CD4-positive, alpha-beta T cell treated with Interferon gamma for 1 hour (primary cell): ENCODE results near the gene CALN1.
"Not testable (repeated sequence)": the region's sequence is repeated elsewhere in the genome, so short reads cannot be mapped to it uniquely, and the experiment has no call there.

ENCODE experiments used
- DNase-seq: peaks from one replicate; pipeline ENCODE4 v3.0.0-alpha.2; 2020

The CALN1 gene

DNA sequence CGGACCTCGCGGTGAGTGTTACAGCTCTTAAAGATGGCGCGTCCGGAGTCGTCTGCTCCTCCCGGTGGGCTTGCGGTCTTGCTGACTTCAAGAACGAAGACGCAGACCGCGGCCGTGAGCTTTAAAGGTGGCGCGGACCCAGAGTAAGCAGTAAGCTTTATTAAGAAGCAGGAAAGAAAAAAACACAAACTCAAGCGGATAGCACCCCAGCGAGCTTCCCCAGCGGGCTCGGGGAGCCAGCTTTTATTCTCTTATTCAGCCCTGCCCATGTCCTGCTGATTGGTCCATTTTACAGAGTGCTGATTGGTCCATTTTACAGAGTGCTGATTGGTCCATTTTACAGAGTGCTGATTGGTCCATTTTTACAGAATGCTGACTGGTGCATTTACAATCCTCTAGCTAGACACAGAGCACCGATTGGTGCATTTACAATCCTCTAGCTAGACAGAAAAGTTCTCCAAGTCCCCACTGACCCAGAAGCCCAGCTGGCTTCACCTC, at the start of gene CALN1:
Gene CALN1, minus strand, starts transcription at position 218 of the 498 bp plus-strand sequence.
- not testable (repeated sequence) for DNase-seq

DNA sequence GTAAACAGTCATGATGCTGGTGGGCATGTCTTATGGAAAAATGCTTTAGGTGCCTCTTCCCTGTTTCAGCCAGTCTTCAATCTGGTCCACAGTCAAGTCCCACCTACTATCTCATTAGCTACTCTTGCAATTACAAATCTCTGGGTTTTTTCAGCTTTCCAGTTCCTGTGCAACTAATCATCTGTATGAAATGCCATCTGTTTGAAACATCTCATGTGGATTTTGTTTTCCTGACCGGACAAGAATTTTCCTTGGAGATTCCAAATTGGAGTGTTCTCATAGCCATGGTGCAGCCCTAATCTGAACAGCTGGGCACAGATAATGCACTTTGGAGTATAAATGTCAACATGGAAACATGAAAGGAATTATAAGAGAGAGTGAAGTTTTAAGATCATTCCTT, 41.3 kb upstream of the CALN1 start:
- DNase-seq = no peak

DNA sequence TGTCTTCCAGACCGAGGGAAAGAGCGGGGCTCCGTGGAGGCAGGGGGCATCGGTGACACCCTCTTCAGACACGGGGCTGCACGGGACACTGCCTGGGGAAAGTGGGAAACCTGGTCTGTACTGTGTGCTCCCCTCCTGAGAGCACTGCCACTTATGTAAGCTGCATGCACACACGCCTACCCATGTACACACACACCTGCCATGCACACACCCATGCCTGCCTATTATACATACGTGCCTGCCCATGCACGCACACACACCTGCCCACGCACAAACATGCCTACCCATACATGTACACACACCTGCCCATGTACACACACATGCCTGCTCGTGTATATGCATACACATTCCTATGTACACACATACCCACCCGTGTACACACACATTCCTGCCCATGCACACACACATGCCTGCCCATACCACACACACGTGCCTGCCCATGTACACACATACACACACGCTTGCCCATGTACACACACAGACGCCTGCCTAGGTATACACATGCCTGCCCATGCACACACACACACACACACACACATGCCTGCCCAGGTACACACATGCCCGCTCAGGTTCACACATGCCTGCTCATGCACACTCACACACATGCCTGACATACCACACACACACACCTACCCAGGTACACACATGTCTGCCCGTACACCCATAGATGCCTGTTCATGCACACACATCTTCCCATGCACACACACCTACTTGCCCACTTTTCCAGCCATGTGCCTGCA, 35.5 kb upstream of the CALN1 start:
- no peak for DNase-seq

DNA sequence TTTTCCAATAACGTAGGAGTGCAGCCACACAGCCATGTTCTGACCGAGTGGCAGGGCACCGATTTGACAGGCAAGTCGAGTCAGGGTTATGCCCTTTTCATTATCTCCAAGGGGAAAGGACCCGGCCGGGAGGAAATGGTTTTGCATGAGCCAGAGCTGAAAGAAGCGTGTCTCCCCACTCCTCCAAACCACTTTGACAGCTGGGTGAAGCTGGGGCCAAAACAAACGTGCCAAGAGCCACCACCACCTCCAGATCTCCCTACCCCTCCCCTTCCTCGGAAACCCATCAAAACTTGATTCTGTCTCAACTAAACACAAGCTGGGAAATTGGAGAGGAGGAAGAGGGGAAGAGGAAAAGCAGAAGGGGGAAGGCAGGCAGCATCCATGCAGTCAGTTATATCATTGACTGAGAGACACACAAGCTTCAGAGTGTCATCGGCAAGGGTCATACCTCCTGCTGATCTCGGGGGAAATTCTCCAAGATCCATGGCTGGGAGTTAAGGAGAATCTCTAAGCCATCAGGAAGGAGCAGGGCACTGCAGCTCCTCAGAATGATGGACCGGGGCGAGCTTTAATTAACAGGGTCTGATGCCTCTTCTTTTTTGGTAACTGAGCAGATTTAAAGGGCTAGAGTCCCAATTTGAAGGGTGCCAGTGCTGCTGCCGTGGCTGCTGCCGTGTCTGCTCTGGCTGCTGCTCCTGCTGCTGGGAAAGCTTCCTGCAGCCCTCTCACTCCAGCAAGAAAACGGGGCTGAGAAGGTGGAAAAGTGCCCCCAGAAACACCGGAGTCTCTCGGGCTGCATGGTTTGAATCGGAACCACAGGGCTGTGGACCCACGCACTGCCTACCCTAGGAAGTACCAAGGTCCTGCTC, 34.7 kb upstream of the CALN1 start:
- DNase-seq = no peak

DNA sequence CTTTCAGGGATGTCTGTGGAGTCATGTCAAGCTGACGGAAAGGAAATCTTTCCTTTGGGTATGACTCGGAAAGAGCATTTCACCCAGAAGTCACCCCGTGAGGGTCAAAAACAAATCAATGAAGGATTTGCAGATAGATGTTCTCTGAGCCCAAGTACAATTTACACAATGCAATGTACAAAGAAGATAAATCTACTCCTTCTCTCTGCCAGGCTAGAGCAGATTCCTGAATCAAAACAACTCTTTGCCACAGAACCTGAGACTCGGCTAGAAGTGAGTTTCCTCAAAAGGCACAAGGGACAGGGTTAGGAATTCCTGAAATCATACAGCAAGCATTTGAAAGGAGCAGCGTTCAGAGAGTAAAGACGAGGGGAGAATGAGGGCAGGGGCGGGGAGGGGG, 34.0 kb upstream of the CALN1 start:
- DNase-seq = no peak

DNA sequence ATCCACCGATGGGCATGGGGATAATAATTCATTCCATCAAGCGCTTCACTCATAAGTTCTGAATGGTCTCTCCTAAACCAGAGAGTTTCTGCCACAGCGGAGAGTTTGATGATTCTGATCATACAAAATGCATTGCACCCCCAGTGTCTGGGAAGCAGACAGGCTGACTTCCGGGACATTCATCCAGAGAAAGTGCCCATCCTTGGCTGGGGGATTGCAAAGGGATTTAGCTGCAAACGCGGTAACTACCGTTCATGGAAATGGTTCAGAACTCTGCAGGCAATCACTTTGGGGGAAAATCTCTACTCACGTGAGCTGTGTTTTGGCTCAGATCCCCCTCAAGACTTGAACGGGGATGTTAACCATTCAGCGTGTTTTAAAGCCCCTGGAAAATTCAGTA, 33.4 kb upstream of the CALN1 start:
- no peak for DNase-seq

DNA sequence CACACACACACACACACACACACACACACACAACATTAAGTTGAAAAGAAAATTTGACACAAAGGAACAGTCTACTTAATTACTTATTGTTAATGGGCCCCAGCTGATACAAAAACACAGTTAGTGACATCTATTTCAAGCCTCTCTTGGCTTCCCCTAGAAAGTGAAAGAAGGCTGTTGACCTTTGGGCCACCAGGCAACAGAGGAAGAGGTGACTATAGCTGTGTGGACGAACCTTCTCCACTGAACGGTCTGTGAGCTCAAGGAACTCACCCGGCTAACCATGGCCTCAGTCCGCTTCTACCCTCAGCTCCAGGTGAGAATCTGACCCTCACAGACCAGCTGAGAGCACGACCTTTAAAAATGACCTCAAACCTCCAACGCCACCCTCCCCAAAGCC, 32.9 kb upstream of the CALN1 start:
- DNase-seq = no peak

DNA sequence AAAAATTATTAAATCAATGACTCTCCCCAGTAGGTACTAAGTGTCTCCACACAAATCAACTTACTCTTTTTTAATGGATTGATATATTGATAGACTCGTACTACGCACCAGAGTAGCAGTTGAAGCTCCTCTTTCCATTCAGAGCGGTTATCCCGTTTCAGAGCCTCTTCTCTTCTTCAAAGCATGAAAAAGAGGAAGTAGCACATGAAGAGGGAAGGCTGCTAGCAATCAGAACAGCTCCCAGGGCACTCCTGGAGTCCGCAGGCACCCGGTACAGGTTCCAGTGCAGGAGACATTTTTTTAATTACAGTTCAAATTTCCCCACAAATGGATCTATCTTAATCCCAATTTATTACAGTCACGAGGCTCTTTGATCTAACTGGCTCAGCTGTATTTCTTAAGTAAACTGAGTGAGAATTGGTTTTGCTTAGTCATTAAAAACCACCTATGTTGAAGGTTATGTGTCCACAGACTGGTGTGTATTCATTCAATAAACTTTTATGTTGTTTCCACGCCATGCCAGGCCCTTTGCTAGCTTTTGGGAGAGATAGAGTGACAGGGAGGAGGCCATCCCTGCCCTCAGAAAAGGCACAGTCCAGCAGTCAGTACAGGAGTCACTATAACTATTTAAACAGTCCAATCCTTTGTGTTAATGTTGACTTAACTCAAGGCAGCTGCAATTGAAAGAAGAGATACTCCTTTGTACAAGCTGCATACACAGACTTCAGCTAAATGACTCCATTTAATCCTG, 32.1 kb upstream of the CALN1 start:
- DNase-seq = no peak

DNA sequence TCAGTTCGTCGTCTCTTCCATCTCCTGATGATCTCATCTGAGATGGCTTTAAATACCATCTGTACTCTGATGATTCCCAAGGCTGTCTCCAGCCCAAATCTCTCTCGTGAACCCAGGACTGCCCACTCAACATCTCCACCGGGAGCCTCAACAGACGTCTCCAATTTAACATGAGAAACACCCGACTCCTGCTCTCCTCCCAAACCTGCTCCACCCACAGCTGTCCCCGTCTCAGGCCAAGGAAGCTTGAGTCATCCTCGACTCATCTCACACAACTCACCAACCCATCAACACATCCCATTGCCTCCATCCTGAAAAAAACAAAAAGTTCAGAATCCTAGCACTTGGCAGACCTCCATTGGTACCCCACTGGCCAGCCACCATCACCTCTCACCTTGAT, 29.7 kb upstream of the CALN1 start:
- DNase-seq = no peak

DNA sequence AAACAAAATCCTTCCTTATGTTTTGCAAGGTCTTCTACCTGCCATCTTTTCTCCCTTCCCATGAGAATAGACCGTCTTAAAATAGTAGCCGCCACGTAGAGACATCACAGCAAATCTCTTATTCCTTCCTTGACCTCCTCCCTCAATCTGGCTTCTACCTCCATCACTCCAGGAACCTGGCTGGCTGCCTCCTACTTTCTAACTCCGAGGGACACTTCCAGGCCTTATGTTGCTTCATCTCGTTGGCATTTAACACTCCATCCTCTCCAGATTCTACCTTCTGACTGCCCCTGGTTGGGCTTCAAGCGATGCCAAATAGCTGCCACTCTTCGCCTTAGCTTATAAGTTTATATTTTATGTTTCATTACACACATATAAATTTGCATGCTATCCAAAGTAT, 26.4 kb upstream of the CALN1 start:
- DNase-seq = no peak

DNA sequence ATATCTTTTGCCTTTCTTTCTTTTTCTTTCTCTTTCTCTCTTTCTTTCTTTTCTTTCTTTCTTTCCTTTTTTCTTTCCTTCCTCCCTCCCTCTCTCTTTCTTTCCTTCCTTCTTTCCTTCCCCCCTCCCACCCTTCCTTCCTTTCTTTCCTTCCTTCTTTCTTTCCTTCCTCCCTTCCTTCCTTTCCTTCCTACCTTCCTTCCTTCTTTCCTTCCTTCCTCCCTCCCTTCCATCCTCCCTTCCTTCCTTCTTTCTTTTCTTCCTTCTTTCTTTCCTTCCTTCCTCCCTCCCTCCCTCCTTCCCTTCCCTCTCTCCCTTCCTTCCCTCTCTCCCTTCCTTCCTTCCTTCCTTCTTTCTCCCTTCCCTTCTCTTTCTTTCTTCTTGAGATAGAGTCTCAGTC, 25.5 kb upstream of the CALN1 start:
- no peak for DNase-seq

DNA sequence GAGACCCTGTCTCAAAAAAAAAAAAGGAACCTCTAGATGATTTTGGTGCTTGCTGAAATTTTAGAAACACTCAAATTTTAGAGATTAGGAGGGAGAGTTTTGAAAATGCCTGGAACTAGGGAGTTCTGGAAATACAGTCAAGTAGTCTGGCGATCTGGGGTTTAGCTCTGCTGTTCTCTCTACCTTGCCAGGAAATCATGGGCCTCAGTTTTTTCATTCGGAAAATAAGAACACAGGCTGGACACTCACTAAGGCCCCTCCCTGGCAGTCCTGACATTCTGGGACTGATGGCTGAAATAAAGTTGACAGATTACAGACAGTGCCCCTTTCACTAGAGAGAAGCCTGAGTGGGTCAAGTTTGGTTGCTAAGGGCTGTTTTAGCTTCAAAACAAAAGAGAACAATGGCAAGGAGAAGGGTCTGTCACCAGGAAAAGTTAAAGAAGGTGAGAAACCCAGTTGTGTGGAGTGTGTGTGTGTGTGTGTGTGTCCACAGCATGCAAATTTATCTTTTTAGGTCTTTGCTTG, 25.0 kb upstream of the CALN1 start:
- DNase-seq = no peak

DNA sequence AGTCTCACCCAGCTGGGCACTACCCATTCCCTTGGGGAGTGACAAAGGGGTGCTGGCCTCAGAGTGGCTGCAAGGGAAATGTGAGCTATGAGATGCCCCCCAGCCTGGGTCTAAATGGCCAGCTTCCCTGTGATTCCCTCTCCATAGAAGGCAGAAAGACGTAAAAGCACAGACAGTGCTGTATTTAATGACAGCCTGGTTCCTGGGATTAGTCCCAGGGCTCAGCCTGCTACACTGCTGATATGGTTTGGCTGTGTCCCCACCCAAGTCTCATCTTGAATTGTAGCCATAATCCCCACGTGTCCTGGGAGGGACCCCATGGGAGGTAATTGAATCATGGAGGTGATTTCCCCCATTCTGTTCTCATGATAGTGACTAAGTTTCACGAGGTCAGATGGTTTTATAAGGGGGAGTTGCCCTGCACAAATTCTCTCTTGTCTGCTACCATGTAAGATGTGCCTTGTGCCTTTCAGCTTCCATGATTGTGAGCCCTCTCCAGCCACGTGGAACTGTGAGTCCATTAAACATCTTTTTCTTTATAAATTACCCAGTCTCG, 23.9 kb upstream of the CALN1 start:
- no peak for DNase-seq

DNA sequence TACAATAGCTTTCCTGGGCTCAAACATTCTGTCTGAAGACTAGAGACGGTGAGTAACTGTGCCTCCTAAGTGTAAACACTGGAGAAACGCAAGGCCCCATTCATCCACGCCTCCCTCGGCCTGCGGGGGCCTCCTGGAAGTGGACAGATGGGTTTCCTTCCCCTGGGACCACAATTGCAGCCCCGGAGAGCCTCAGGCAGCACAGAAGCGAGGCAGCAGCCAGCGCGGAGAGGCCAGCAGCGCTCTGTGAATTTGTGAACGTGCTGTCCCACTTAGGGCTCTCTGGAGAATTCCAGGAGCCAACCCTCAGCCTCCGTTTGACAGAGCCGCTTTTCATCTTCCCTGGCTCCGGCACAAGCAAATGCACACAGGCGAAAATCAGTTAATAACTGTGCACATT, 23.2 kb upstream of the CALN1 start:
- no peak for DNase-seq

DNA sequence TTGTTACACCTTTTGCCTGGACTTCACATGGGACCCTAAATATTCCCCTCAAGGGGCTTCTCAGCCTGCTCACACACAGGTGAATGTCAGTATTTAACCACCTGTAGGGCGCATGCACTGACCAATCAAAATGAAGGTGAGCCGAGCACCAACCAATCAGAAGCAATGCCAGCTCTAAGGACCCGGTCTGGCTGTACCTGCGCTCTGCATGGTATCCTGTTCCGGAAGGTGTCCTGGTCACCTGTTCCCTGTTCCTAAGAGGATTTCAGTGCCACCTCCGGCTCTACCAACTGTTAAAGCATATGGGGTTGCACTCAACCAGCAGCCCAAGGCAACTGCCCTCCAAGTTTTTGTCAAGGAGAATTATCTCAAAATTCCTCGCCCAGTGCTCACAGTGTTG, 18.4 kb upstream of the CALN1 start:
- no peak for DNase-seq

DNA sequence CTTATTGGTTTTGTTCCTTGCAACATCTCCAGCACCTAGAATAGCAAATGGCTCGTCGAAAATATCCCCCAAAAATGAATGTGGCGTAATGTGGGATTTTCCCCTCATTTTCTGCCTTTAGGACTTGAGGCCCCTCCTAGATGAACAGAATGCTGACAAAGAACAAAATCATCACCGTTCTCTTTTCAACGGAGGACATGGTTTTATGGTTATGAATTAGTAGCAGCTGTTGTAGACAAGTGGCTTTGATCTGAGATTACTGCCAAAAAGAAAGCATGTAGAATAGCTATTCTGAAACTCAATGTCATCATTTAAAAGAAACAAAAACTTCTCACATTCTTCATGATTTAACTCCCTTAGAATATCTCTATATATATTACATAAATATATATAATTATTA, 17.2 kb upstream of the CALN1 start:
- DNase-seq = no peak

DNA sequence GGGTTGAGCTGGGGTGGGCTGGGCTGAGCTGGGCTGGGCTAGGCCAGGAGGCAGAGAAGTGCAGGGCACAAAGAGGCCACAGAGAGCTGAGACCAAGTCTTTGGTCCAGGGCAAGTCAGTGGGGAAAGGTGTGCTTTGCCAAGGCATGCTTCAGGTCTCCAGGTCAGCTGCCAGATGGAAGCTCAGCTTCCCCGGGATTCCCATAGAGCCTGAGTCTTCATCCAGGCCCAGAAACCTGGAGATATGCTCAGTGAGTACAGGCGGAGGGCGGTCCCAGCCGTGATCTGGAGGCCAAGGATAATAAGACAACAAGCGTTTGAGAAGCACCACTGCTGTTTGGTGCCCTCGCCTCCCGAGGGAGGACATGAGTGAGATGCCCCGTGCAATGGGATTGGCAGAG, 4.7 kb upstream of the CALN1 start:
- no peak for DNase-seq

DNA sequence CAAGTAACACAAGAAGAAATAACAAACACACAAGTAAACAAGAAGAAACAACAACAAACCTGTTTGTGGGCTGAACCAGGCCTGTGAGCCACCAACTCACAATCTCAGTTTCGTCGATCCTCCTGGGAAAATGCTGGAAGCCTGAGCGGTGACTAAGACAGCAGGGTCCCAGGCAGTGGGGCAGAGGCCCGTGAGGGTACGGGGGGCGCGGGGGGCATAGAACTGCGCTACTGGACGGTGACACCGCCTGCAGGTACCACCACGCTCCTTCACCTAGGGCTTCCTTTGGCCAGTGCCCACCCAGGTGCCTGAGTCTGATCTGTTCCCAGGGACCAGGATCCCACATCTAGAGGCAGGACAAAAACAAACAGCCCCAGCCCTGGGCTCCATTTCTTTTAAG, 3.4 kb upstream of the CALN1 start:
- DNase-seq = no peak

DNA sequence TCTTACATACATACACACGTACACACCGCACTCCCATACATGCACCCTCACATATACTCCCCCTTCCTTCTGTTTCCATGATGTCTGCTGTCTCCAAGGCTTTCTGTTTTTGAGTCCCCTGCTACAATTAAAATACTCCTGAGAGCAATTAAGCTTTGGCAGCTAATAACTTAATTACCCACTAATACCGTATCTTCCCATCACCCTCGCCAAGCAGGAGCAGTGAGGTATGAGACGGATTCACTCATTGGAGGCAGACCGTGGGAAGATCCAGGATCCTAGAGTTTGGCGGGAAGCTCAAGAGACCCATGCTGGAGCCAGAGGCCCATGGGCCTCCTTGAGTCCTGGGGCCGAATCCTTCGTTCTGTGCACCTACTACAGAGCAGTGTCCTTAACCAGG, 1.7 kb upstream of the CALN1 start:
- DNase-seq = no peak

DNA sequence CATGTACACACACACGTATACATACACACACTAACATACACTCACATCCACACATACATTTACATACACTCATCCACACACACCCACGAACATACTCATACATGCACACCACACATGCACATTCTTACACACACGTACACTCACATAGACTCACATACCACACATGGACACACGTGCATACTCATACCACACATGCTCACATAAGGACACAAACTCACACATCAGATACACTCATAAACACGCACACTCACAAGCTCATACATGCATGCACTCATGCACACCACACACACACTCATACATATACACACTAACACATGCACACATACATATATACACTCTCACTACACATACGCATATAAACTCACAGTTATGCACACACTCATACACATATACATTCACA, 1.2 kb upstream of the CALN1 start:
- no peak for DNase-seq

DNA sequence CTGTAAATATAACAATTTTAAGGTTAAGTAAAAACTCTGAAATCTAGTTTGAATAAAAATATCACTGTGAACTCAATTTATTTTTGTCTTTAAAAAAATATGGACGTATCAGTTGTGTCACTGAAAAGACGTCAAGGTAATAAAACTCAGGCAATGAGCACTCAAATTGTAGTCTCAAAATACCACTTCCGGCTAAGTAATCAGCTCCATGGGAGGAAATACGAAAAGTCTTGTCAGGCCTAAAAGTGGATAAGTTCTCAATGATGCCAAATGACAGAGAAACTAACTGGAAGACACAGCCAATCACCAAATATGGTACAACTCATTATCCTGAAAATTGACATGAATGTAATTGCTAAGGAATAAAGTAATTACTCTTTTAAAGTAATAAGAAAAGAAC, 719 bp downstream of the CALN1 start:
- DNase-seq = no peak

DNA sequence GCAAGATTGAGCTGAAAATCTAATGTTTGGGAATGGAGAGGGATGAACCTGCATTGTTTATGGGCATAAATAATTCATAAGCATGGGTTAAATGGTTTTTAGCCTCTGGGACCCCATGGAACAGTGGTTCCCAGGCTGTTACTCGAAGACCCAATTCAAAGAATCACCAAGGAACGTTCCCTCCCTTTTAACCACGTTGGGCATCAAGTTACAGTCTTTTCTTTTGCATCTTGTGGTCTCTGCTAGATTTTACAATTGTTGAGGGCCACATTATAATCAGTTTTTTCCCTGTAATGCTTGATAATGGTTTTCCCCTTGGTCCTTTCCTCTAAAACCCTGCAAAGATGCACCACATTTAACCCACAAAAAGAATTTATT, 2.5 kb downstream of the CALN1 start:
- DNase-seq = no peak
